Activated naive CD4-positive, alpha-beta T cell treated with anti-CD3 and anti-CD28 coated beads, Interleukin-2, amount 50 U/mL, for 16 hours (primary cell): Measurements from ENCODE around the gene ATP6V0C.

ENCODE experiments used
- DNase-seq: peaks from one replicate; pipeline ENCODE4 v3.0.0-alpha.2; 2020

Gene ATP6V0C

GRCh38 chr16:2513405-2514332, at the start of gene ATP6V0C:
TSS of gene ATP6V0C (plus strand) at chr16:2513952. CDS start at chr16:2514104, 152 bp downstream.
- peak; percentile 89 for DNase-seq

- no peak for DNase-seq
These were observed 49.4 kb upstream of the ATP6V0C start for GRCh38 chr16:2464333-2464732.

- no peak for DNase-seq
These were observed 47.9 kb upstream of the ATP6V0C start for GRCh38 chr16:2465653-2466415.

- DNase-seq = no peak
These were observed 46.9 kb upstream of the ATP6V0C start for GRCh38 chr16:2466667-2467527.

- DNase-seq = no peak
These were observed 46.1 kb upstream of the ATP6V0C start for GRCh38 chr16:2467528-2468232.

GRCh38 chr16:2468233-2468724, 45.5 kb upstream of the ATP6V0C start:
- DNase-seq = no peak

- no peak for DNase-seq
These were observed 44.9 kb upstream of the ATP6V0C start for GRCh38 chr16:2468725-2469398.

- no peak for DNase-seq
These were observed 44.1 kb upstream of the ATP6V0C start for GRCh38 chr16:2469399-2470233.

- DNase-seq = no peak
These were observed 43.5 kb upstream of the ATP6V0C start for GRCh38 chr16:2470234-2470601.

GRCh38 chr16:2470603-2471015, 43.1 kb upstream of the ATP6V0C start:
- DNase-seq = no peak

GRCh38 chr16:2471016-2471652, 42.6 kb upstream of the ATP6V0C start, which contains the start of gene NTN3:
TSS of gene NTN3 (plus strand) at chr16:2471297. CDS start at chr16:2471702, 405 bp downstream.
- DNase-seq = no peak

- DNase-seq = no peak
These were observed 41.9 kb upstream of the ATP6V0C start for GRCh38 chr16:2471653-2472487.

- no peak for DNase-seq
These were observed 41.3 kb upstream of the ATP6V0C start for GRCh38 chr16:2472488-2472864.

- DNase-seq = no peak
These were observed 40.8 kb upstream of the ATP6V0C start for GRCh38 chr16:2472885-2473445.

GRCh38 chr16:2473446-2473926, 40.3 kb upstream of the ATP6V0C start:
- DNase-seq = peak; percentile 44

GRCh38 chr16:2473999-2474876, 39.5 kb upstream of the ATP6V0C start:
- peak; percentile 68 for DNase-seq

- peak; percentile 80 for DNase-seq
These were observed 38.8 kb upstream of the ATP6V0C start, which contains the start of gene TBC1D24 for GRCh38 chr16:2474877-2475412. TSS of gene TBC1D24 (plus strand) at chr16:2475127. CDS start at chr16:2496149, 21,022 bp downstream.
